Calu3 (cell line): ENCODE measurements around the gene AMBRA1. TPM values are rescaled to one million over a fixed set of nuclear protein-coding genes. Genes with fewer than 3 reads are reported as not detected.

ENCODE experiments used
- BruUV-seq: library from RNA; stranded (reverse); fragments of 400-500 nt; replicated peaks from 2 replicates; lab custom pipeline; 2021; lab: Mats Ljungman, UMichigan
- CTCF ChIA-PET: fragments of 300-600 bp; sonication (Branson Sonifier 250); formaldehyde crosslinking; loops from one replicate; lab custom pipeline; 2022; ENCODE audit warnings: antibody characterized with exemption; lab: Charles Lee
- DNase-seq: peaks from one replicate; pipeline ENCODE4 v3.0.0; 2022
- H3K27ac Mint-ChIP-seq: one replicate; pipeline ENCODE4 v1.8.0; 2022; ENCODE audit warnings: mixed read lengths; ENCODE audit not compliant: unreplicated experiment
- H3K27me3 Mint-ChIP-seq: one replicate; pipeline ENCODE4 v1.8.0; 2022; ENCODE audit warnings: mixed read lengths; ENCODE audit not compliant: unreplicated experiment
- H3K36me3 Mint-ChIP-seq: one replicate; pipeline ENCODE4 v1.8.0; 2022; ENCODE audit warnings: mild to moderate bottlenecking, moderate library complexity, mixed read lengths; ENCODE audit not compliant: insufficient read depth, unreplicated experiment
- H3K4me1 Mint-ChIP-seq: one replicate; pipeline ENCODE4 v1.8.0; 2022; ENCODE audit warnings: mild to moderate bottlenecking, low read depth, mixed read lengths; ENCODE audit not compliant: unreplicated experiment
- H3K4me3 Mint-ChIP-seq: one replicate; pipeline ENCODE4 v1.8.0; 2022; ENCODE audit warnings: mild to moderate bottlenecking, low read depth, moderate library complexity, mixed read lengths; ENCODE audit not compliant: unreplicated experiment
- H3K9me3 Mint-ChIP-seq: one replicate; pipeline ENCODE4 v1.8.0; 2022; ENCODE audit warnings: low read depth, mixed read lengths; ENCODE audit not compliant: unreplicated experiment
- intact Hi-C: fragments of 100-400 bp; cut with micrococcal nuclease; formaldehyde crosslinking; loops from one replicate; pipeline ENCODE4 v1.10.0; 2022; ENCODE audit not compliant: unreplicated experiment
- total RNA-seq: library from RNA; stranded (reverse); gene quantifications from 2 replicates; pipeline ENCODE4 v1.2.3, GENCODE V29; 2022
- TF ChIP-seq, protein P1 (sequence below): fragments of 200-600 bp; IDR thresholded peaks from one replicate; pipeline ENCODE4 v1.8.0; 2022; ENCODE audit warnings: antibody characterized with exemption; ENCODE audit not compliant: unreplicated experiment

AMBRA1 gene
- total RNA-seq, 1 experiment from 2014 or later = 35.0 TPM

DNA sequence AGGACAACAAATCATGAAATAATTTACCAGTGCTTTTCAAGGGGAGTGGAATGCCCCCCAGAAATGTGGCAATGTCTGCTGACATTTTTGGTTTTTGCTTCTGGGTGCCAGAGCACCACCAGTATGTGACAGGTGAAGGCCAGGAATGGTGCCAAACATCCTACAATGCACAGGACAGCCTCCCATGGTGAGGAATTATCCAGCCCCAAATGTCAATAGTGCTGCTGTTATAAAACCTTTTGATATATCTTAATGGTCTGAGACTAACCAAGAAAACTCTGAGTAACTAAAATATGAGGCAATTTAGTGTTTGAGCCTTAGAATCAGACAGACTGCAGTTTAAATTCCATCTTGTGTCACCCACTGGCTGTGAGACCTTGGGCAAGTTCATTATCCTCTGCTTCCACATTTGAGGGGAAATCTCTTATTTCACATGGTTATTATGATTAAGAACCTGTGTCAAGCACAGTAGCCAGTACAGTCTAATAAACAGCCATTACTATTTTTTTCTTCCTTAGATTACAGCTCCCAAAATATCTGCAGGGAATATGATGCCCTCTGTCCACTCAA lies 69.5 kb downstream of the AMBRA1 start:
- no peaks in the 10 kb centered on the region for H3K36me3 Mint-ChIP-seq
- no TSS peak for BruUV-seq
- no peaks in the 10 kb centered on the region for H3K27me3 Mint-ChIP-seq
- TF ChIP-seq, protein P1, sequence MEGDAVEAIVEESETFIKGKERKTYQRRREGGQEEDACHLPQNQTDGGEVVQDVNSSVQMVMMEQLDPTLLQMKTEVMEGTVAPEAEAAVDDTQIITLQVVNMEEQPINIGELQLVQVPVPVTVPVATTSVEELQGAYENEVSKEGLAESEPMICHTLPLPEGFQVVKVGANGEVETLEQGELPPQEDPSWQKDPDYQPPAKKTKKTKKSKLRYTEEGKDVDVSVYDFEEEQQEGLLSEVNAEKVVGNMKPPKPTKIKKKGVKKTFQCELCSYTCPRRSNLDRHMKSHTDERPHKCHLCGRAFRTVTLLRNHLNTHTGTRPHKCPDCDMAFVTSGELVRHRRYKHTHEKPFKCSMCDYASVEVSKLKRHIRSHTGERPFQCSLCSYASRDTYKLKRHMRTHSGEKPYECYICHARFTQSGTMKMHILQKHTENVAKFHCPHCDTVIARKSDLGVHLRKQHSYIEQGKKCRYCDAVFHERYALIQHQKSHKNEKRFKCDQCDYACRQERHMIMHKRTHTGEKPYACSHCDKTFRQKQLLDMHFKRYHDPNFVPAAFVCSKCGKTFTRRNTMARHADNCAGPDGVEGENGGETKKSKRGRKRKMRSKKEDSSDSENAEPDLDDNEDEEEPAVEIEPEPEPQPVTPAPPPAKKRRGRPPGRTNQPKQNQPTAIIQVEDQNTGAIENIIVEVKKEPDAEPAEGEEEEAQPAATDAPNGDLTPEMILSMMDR = no peak
- no peak for DNase-seq
- no peaks in the 10 kb centered on the region for H3K9me3 Mint-ChIP-seq
- H3K27ac Mint-ChIP-seq = no peak overlapping the region
- no peak overlapping the region for H3K4me3 Mint-ChIP-seq
- peaks cover 31% of the 10 kb centered on the region for H3K4me1 Mint-ChIP-seq
- CTCF ChIA-PET = no interaction called here
- intact Hi-C loops = no loop called here

DNA sequence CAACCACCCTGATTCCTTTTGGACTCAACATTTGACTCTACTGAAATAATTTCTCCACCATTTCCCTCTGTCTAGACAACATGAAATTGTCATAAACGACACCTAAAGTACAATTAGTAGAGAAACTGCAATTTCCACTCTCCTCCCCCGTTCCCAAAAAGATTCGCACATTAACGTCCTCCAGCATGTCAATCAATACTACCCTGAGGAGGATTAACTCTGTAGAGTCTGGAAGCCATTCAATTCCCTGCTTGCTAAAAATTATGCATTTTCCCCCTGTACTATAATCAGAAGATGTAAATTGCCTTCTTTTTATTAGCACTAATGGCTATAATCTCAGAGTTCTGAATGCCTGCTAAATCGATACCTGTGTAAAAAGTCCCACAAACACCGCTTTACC lies 70.5 kb downstream of the AMBRA1 start:
- Mint-ChIP-seq H3K9me3 (no peaks in the 10 kb centered on the region), H3K36me3 (no peaks in the 10 kb centered on the region), H3K4me3 (no peak overlapping the region), H3K4me1 (peaks cover 31% of the 10 kb centered on the region), H3K27ac (no peak overlapping the region), H3K27me3 (no peaks in the 10 kb centered on the region)
- intact Hi-C loops = no loop called here
- no peak for DNase-seq
- CTCF ChIA-PET = interaction anchor here (1.5 kb wide), 1 partner anchor 33 kb away, joined by 5 read pairs; no protein-coding TSS in a partner anchor
- TF ChIP-seq, protein P1 = no peak
- no TSS peak for BruUV-seq

DNA sequence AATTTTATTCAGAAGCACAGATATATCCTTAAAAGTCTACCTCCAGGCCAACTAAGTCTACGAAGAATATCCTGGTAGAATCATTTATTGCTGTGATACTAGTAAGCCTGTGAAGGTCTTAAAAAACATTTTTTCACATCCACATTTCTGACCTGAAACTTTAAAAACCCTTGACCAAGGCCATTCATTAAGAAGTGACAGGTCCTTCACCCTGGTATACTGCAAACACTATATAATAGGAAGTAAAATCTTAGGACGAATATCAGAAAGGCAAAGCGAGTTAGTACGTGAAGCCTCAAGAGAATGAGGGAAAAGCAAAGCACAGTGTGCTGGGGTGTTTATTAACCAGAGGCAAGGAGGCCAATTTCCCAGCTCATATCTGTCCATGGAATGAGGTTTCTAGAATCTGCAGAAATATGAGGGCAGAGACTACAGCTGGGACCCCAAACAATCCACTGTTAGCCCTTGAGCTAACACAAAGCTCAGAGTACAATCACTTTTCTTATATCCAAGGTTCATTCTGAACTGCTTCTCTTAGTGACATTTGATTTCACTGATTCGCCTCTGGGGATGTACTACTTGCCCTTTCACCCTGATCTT lies 71.0 kb downstream of the AMBRA1 start:
- no TSS peak for BruUV-seq
- TF ChIP-seq, protein P1 = no peak
- Mint-ChIP-seq H3K4me3 (no peak overlapping the region), H3K27ac (no peak overlapping the region), H3K9me3 (no peaks in the 10 kb centered on the region), H3K4me1 (peaks cover 31% of the 10 kb centered on the region), H3K36me3 (no peaks in the 10 kb centered on the region), H3K27me3 (no peaks in the 10 kb centered on the region)
- DNase-seq = no peak
- intact Hi-C loops = no loop called here
- CTCF ChIA-PET = interaction anchor here (0.6 to 1.5 kb wide), 2 partner anchors 33 to 241 kb away, joined by 3 to 5 read pairs; no protein-coding TSS in a partner anchor

DNA sequence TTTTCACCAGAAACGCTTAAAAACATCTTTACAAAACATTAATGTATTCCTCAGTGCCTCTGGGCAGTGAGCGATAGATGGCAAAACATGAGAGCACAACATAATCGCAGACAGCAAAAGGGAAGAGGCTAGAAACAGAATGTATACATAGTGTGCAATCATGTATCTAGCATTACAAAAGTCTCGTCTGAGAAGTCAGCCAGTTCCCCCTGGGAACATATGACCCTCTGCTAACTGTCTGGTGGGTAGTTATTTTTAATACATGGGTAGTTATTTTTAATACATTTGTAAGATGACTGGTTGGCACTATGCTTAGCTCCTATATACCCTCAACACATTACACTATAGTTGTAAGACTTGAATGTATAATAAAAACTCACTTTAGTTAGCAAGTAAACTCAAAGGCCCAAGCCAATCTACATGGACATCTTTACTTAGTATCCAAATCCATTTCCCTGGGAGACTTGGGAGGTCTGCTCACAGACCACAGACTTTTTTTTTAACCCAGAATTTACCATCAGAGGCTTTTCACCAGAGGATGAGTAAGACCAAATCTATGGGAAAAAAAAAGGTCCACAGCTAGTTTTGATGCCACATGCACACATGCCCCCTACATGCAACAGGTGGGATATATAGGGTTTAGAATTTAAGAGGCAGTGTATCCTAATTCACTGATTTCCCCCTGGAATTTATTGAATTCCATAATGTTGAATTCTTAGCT lies 71.7 kb downstream of the AMBRA1 start:
- Mint-ChIP-seq H3K4me3 (no peak overlapping the region), H3K27ac (no peak overlapping the region), H3K27me3 (no peaks in the 10 kb centered on the region), H3K9me3 (no peaks in the 10 kb centered on the region), H3K36me3 (no peaks in the 10 kb centered on the region), H3K4me1 (peaks cover 31% of the 10 kb centered on the region)
- no TSS peak for BruUV-seq
- intact Hi-C loops = no loop called here
- CTCF ChIA-PET = interaction anchor here (0.6 to 1.5 kb wide), 2 partner anchors 32 to 242 kb away, joined by 3 to 5 read pairs; no protein-coding TSS in a partner anchor
- DNase-seq = no peak
- TF ChIP-seq, protein P1 = no peak
